H1 (cell line): ENCODE measurements around the gene TOM1L2. TPM values are rescaled to one million over a fixed set of nuclear protein-coding genes. Genes with fewer than 3 reads are reported as not detected.

ENCODE experiments used
- CTCF ChIA-PET: fragments of 300-600 bp; sonication (Branson Sonifier 250); formaldehyde crosslinking; loops from one replicate; lab custom pipeline; 2021; ENCODE audit not compliant: partially characterized antibody; lab: Charles Lee
- POLR2A ChIA-PET: fragments of 300-600 bp; sonication (Branson Sonifier 250); formaldehyde crosslinking; loops from one replicate; lab custom pipeline; 2021; ENCODE audit warnings: inconsistent platforms; ENCODE audit not compliant: partially characterized antibody; lab: Charles Lee
- DNase-seq, 2 experiments: peaks; one replicate each; pipeline versions ENCODE4 v3.0.0 to v3.0.0-alpha.2; 2010 to 2022; ENCODE audit warnings: low spot score in 2 of 2, low read depth in 1 of 2, mixed read lengths in 1 of 2
- FAIRE-seq: peaks from 2 replicates; lab custom pipeline; 2011; peaks lifted over from hg19 to GRCh38; lab: Jason Lieb, UNC
- H2AFZ ChIP-seq: 2 replicates; pipeline ENCODE4 v1.8.1; 2012; ENCODE audit warnings: low read length, inconsistent platforms
- H2AK5ac ChIP-seq: 2 replicates; pipeline ENCODE4 v1.6.1; 2013; ENCODE audit warnings: low read depth, low read length
- H2BK120ac ChIP-seq: replicated peaks from 2 replicates; pipeline ENCODE3; 2013; ENCODE audit warnings: low read depth, low read length, inconsistent platforms
- H2BK12ac ChIP-seq: 2 replicates; pipeline ENCODE4 v1.6.1; 2013; ENCODE audit warnings: low read depth, low read length
- H2BK15ac ChIP-seq: 2 replicates; pipeline ENCODE4 v1.6.1; 2013; ENCODE audit warnings: low read length
- H2BK20ac ChIP-seq: 2 replicates; pipeline ENCODE4 v1.6.1; 2013; ENCODE audit warnings: low read length
- H2BK5ac ChIP-seq: 2 replicates; pipeline ENCODE4 v1.6.1; 2013; ENCODE audit warnings: low read depth, low read length
- H3K14ac ChIP-seq: 2 replicates; pipeline ENCODE4 v1.6.1; 2013; ENCODE audit warnings: inconsistent platforms; ENCODE audit not compliant: insufficient read length
- H3K18ac ChIP-seq: 2 replicates; pipeline ENCODE4 v1.6.1; 2013; ENCODE audit warnings: low read length; ENCODE audit errors: extremely low read depth
- H3K23ac ChIP-seq: 2 replicates; pipeline ENCODE4 v1.6.1; 2013; ENCODE audit warnings: inconsistent platforms; ENCODE audit not compliant: insufficient read length
- H3K23me2 ChIP-seq: 2 replicates; pipeline ENCODE4 v1.6.1; 2013; ENCODE audit warnings: low read depth, low read length
- H3K27ac ChIP-seq: 2 replicates; pipeline ENCODE4 v1.6.1; 2011; ENCODE audit warnings: low read depth, low read length, inconsistent platforms
- H3K27me3 ChIP-seq, 4 experiments: replicated peaks in 1 of 4; 1 replicate in 1 of 4; 2 replicates in 3 of 4; pipeline versions ENCODE4 v1.6.1 to v1.8.1; 2011 to 2013; ENCODE audit warnings: low read length in 3 of 4, mild to moderate bottlenecking in 3 of 4, inconsistent platforms in 2 of 4, mixed read lengths in 2 of 4, moderate library complexity in 1 of 4; ENCODE audit not compliant: control insufficient read depth in 3 of 4, insufficient read depth in 3 of 4; ENCODE audit errors: extremely low read depth in 1 of 4
- H3K36me3 ChIP-seq, 4 experiments: 2 replicates each; pipeline versions ENCODE4 v1.6.1 to v1.8.1; 2011 to 2013; ENCODE audit warnings: mild to moderate bottlenecking in 4 of 4, low read length in 3 of 4, moderate library complexity in 2 of 4, control low read depth in 1 of 4, inconsistent platforms in 1 of 4; ENCODE audit not compliant: insufficient read depth in 4 of 4, control insufficient read depth in 2 of 4
- H3K4ac ChIP-seq: replicated peaks from 2 replicates; pipeline ENCODE3; 2013; ENCODE audit warnings: low read length, low read depth, mixed read lengths, inconsistent platforms; ENCODE audit not compliant: insufficient read length
- H3K4me1 ChIP-seq, 4 experiments: replicated peaks in 1 of 4; 1 replicate in 1 of 4; 2 replicates in 3 of 4; pipeline versions ENCODE4 v1.6.1 to v1.8.1; 2011 to 2013; ENCODE audit warnings: low read length in 3 of 4, inconsistent platforms in 2 of 4, mixed read lengths in 1 of 4; ENCODE audit not compliant: insufficient read depth in 4 of 4, control insufficient read depth in 3 of 4
- H3K4me2 ChIP-seq, 2 experiments: 2 replicates each; pipeline versions ENCODE4 v1.6.1 to v1.8.1; 2011 to 2013; ENCODE audit warnings: low read depth in 2 of 2, low read length in 2 of 2, control low read depth in 1 of 2, inconsistent platforms in 1 of 2, mild to moderate bottlenecking in 1 of 2; ENCODE audit not compliant: insufficient read depth in 1 of 2
- H3K4me3 ChIP-seq, 4 experiments: fragments of 200-600, 300-600 bp in 1 of 4; sonication (generic), shearing (Covaris generic), sonication (Bioruptor Twin) in 1 of 4; 2 replicates each; pipeline versions ENCODE4 v1.5.1 to v1.8.1; 2011 to 2016; ENCODE audit warnings: low read length in 4 of 4, low read depth in 3 of 4, control low read depth in 2 of 4, inconsistent platforms in 2 of 4, mild to moderate bottlenecking in 2 of 4, mixed read lengths in 1 of 4, moderate library complexity in 1 of 4; ENCODE audit not compliant: insufficient read depth in 2 of 4; ENCODE audit errors: extremely low read depth in 1 of 4
- H3K56ac ChIP-seq: replicated peaks from 2 replicates; pipeline ENCODE3; 2013; ENCODE audit warnings: low read depth, mild to moderate bottlenecking, mixed read lengths, low read length, inconsistent platforms; ENCODE audit not compliant: insufficient read length
- H3K79me1 ChIP-seq: 2 replicates; pipeline ENCODE4 v1.6.1; 2013; ENCODE audit warnings: low read depth, low read length, control low read depth
- H3K79me2 ChIP-seq, 2 experiments: 2 replicates each; pipeline versions ENCODE4 v1.6.1 to v1.8.1; 2012 to 2013; ENCODE audit warnings: low read length in 2 of 2, mild to moderate bottlenecking in 2 of 2, inconsistent platforms in 1 of 2; ENCODE audit not compliant: insufficient read depth in 2 of 2, control insufficient read depth in 1 of 2
- H3K9ac ChIP-seq, 4 experiments: replicated peaks in 1 of 4; 1 replicate in 1 of 4; 2 replicates in 3 of 4; pipeline versions ENCODE4 v1.6.1 to v1.8.1; 2011 to 2013; ENCODE audit warnings: low read depth in 3 of 4, low read length in 3 of 4, control low read depth in 2 of 4, mild to moderate bottlenecking in 2 of 4, moderate library complexity in 2 of 4, inconsistent platforms in 1 of 4; ENCODE audit errors: extremely low read depth in 1 of 4
- H3K9me3 ChIP-seq, 2 experiments: 2 replicates each; pipeline versions ENCODE4 v1.6.1 to v1.8.1; 2012 to 2013; ENCODE audit warnings: mild to moderate bottlenecking in 2 of 2, moderate library complexity in 2 of 2, control low read depth in 1 of 2, inconsistent platforms in 1 of 2, low read depth in 1 of 2, low read length in 1 of 2, mixed read lengths in 1 of 2; ENCODE audit not compliant: insufficient read depth in 2 of 2
- H4K20me1 ChIP-seq, 2 experiments: replicated peaks in 1 of 2; 2 replicates each; pipeline versions ENCODE3 to v1.8.1; 2011 to 2013; ENCODE audit warnings: inconsistent platforms in 2 of 2, low read length in 2 of 2, mild to moderate bottlenecking in 1 of 2; ENCODE audit not compliant: insufficient read depth in 2 of 2, control insufficient read depth in 1 of 2
- H4K5ac ChIP-seq: 2 replicates; pipeline ENCODE4 v1.6.1; 2013; ENCODE audit warnings: low read length, low read depth, mixed read lengths, inconsistent platforms; ENCODE audit not compliant: insufficient read length
- H4K8ac ChIP-seq: 2 replicates; pipeline ENCODE4 v1.8.0; 2013; ENCODE audit warnings: mild to moderate bottlenecking, moderate library complexity, low read length, inconsistent platforms; ENCODE audit not compliant: insufficient read depth; ENCODE audit errors: extremely low read depth
- H4K91ac ChIP-seq: replicated peaks from 2 replicates; pipeline ENCODE3; 2013; ENCODE audit warnings: low read length, mixed read lengths, inconsistent platforms; ENCODE audit not compliant: insufficient read length
- BCL11A ChIP-seq, 2 experiments: IDR thresholded peaks; one replicate each; pipeline ENCODE4 v1.6.1; 2011; ENCODE audit warnings: low read depth in 2 of 2, low read length in 2 of 2, mild to moderate bottlenecking in 2 of 2
- CBX8 ChIP-seq: fragments of 300-800, 300-1000 bp; sonication (generic); IDR thresholded peaks from 2 replicates; pipeline ENCODE4 v1.7.1; 2016; ENCODE audit warnings: low read depth, low read length, borderline replicate concordance
- KDM4A ChIP-seq: IDR thresholded peaks from one replicate; pipeline ENCODE4 v1.7.1; 2012; ENCODE audit warnings: low read depth, mild to moderate bottlenecking, moderate library complexity, low read length, inconsistent platforms; ENCODE audit not compliant: severe bottlenecking
- NANOG ChIP-seq: IDR thresholded peaks from 2 replicates; pipeline ENCODE4 v1.6.1; 2011; ENCODE audit warnings: low read length, low read depth, mild to moderate bottlenecking, inconsistent platforms; ENCODE audit not compliant: insufficient read depth, poor library complexity, severe bottlenecking
- SP1 ChIP-seq: IDR thresholded peaks from 2 replicates; pipeline ENCODE4 v1.6.1; 2011; ENCODE audit warnings: low read depth, low read length
- TAF1 ChIP-seq: IDR thresholded peaks from 2 replicates; pipeline ENCODE4 v1.6.1; 2011; ENCODE audit warnings: mild to moderate bottlenecking, low read depth, low read length
- TEAD4 ChIP-seq: IDR thresholded peaks from 2 replicates; pipeline ENCODE4 v1.6.1; 2012; ENCODE audit warnings: low read depth, low read length, inconsistent platforms, mixed read lengths
- WGBS, 2 experiments: shearing (Covaris generic) in 1 of 2; methylation state at CpG; one replicate each; pipeline versions ENCODE4 v1.1.6 to v1.1.7; 2013 to 2015; ENCODE audit warnings: low lambda C conversion rate in 2 of 2, mixed read lengths in 2 of 2, inconsistent platforms in 1 of 2, low coverage in 1 of 2, missing lambda C conversion rate in 1 of 2; ENCODE audit not compliant: insufficient replicate concordance in 2 of 2, insufficient coverage in 1 of 2, insufficient read length in 1 of 2; ENCODE audit errors: extremely low coverage in 1 of 2, missing lambda C conversion rate in 1 of 2; 5-methylcytosine and 5-hydroxymethylcytosine counted together
- polyA plus RNA-seq, 7 experiments: library from polyadenylated mRNA; depleted of rRNA in 3 of 7; stranded (reverse) in 5 of 7; unstranded in 2 of 7; fragments of >200 nt in 5 of 7; fragments of 200-250 nt in 2 of 7; gene quantifications; 1 replicate in 5 of 7; 2 replicates in 1 of 7; 4 replicates in 1 of 7; pipeline versions ENCODE4 v1.2.1 to v1.2.3, GENCODE V29; 2011 to 2013; ENCODE audit warnings: missing spikeins in 2 of 7, mixed read lengths in 2 of 7
- total RNA-seq: library from RNA; stranded (reverse); fragmentation: NEBNext Ultra II Directional; extraction: Animal tissue kit (Norgen Biotek cat#: 25700); gene quantifications from 2 replicates; pipeline ENCODE4 v1.2.1, GENCODE V29; 2021
- TF ChIP-seq, protein P1 (sequence below), 3 experiments: IDR thresholded peaks; 1 replicate in 2 of 3; 2 replicates in 1 of 3; pipeline versions ENCODE4 v1.5.1 to v1.6.1; 2011; ENCODE audit warnings: low read length in 3 of 3, mild to moderate bottlenecking in 3 of 3, inconsistent platforms in 2 of 3, low read depth in 1 of 3, moderate library complexity in 1 of 3; ENCODE audit not compliant: insufficient read depth in 1 of 3; ENCODE audit errors: control extremely low read depth in 1 of 3
- TF ChIP-seq, protein P2 (sequence below): IDR thresholded peaks from 2 replicates; pipeline ENCODE4 v1.6.1; 2012; ENCODE audit warnings: inconsistent platforms

The TOM1L2 gene
- total and polyA plus RNA-seq, 2 of the 8 experiments (the other 6 are each of a cell fraction or from before 2014, with no cell fraction given): 2.0 to 3.4 TPM

DNA sequence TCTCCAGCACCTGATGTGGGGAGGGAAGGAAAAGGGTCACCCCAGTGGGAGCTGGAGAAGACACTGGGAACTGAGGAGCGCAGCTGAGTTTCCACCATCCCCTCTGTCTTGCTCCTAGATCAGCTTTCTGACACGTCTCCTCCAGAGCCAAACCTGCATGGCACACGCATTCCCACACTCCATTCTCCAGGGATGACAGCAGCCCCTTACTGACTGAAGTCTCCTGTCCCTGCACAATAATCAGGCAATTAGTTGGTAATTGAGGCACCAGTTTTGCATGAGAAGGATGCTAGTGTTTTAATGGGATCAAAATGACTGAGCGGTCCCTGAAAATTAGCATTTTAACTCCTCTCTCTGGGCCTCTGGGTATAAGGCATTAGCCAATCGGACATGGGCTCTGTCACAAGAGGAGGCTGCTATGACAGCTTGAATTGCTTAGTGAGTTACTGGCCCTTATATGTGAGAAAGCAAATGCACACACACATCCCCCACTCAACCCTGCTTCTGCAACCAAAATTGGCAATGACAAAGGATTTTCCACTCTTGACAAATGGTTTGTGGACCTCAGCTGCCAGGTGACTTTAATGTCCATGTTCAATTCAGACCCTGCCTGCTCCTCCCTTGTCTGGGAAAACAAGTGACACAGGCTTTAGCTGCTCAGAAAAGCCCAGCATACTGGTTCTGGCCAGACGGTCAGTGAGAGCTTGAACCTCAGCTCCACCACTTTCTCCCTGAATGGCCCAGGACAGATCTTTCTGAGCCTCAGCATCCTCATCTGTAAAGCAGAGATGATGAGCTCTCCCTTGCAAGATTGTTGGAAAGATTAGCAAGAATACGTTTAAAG is 78.2 kb downstream of the TOM1L2 start:
- peaks cover 0 to 4% (median 2%) of the 10 kb centered on the region in 4 experiments for H3K4me1 ChIP-seq
- no peak overlapping the region for H3K18ac ChIP-seq
- H4K91ac ChIP-seq: no peak overlapping the region
- FAIRE-seq (no peak), DNase-seq (no peak)
- 88% methylated on average over 7 of the region's 7 CpGs; no CpG with 5 or more reads in 1 of the 2 experiments for WGBS, 2 experiments
- no peak overlapping the region for H2BK120ac ChIP-seq
- no peak overlapping the region for H3K23ac ChIP-seq
- H4K5ac ChIP-seq: no peak overlapping the region
- no peak overlapping the region for H2AFZ ChIP-seq
- no peaks in the 10 kb centered on the region for H3K79me1 ChIP-seq
- no peak overlapping the region for H3K27ac ChIP-seq
- TF ChIP-seq BCL11A (IDR thresholded peaks at IDR 0.05; ENCODE audit: low read depth in 2 of 2, low read length in 2 of 2): no peak
- no peak for TF ChIP-seq SP1
- no peak for TF ChIP-seq KDM4A
- no peak for TF ChIP-seq CBX8
- TF ChIP-seq, protein P1, sequence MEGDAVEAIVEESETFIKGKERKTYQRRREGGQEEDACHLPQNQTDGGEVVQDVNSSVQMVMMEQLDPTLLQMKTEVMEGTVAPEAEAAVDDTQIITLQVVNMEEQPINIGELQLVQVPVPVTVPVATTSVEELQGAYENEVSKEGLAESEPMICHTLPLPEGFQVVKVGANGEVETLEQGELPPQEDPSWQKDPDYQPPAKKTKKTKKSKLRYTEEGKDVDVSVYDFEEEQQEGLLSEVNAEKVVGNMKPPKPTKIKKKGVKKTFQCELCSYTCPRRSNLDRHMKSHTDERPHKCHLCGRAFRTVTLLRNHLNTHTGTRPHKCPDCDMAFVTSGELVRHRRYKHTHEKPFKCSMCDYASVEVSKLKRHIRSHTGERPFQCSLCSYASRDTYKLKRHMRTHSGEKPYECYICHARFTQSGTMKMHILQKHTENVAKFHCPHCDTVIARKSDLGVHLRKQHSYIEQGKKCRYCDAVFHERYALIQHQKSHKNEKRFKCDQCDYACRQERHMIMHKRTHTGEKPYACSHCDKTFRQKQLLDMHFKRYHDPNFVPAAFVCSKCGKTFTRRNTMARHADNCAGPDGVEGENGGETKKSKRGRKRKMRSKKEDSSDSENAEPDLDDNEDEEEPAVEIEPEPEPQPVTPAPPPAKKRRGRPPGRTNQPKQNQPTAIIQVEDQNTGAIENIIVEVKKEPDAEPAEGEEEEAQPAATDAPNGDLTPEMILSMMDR (IDR thresholded peaks at IDR 0.05; ENCODE audit: control extremely low read depth in 1 of 3, insufficient read depth in 1 of 3, low read depth in 1 of 3, low read length in 3 of 3): no peak
- TF ChIP-seq, protein P2, sequence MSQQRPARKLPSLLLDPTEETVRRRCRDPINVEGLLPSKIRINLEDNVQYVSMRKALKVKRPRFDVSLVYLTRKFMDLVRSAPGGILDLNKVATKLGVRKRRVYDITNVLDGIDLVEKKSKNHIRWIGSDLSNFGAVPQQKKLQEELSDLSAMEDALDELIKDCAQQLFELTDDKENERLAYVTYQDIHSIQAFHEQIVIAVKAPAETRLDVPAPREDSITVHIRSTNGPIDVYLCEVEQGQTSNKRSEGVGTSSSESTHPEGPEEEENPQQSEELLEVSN: no peak
- TF ChIP-seq NANOG: no peak
- TF ChIP-seq TEAD4: no peak
- TF ChIP-seq TAF1: no peak
- ChIA-PET CTCF (interaction anchor here (0.9 to 22.5 kb wide), 7 partner anchors 25 to 140 kb away, joined by 3 to 404 read pairs (median 8); no protein-coding TSS in a partner anchor), POLR2A (interaction anchor here (0.7 to 1.1 kb wide), 3 partner anchors 9 to 61 kb away, joined by 3 read pairs; no protein-coding TSS in a partner anchor)
- no peaks in the 10 kb centered on the region for H3K27me3 ChIP-seq
- H3K4ac ChIP-seq: no peak overlapping the region
- no peaks in the 10 kb centered on the region for H3K79me2 ChIP-seq
- H2BK20ac ChIP-seq: no peak overlapping the region
- H3K56ac ChIP-seq: no peak overlapping the region
- H3K4me2 ChIP-seq: no peak overlapping the region
- no peak overlapping the region for H4K8ac ChIP-seq
- H3K14ac ChIP-seq: no peak overlapping the region
- no peak overlapping the region for H2BK5ac ChIP-seq
- no peaks in the 10 kb centered on the region for H4K20me1 ChIP-seq
- no peak overlapping the region for H3K9ac ChIP-seq
- no peak overlapping the region for H2BK15ac ChIP-seq
- no peaks in the 10 kb centered on the region for H3K23me2 ChIP-seq
- H3K9me3 ChIP-seq: no peaks in the 10 kb centered on the region
- H2BK12ac ChIP-seq: no peak overlapping the region
- no peaks in the 10 kb centered on the region for H3K36me3 ChIP-seq
- H2AK5ac ChIP-seq: no peak overlapping the region
- no peak overlapping the region for H3K4me3 ChIP-seq
